K562 (cell line): ENCODE measurements around the gene WWOX. TPM values are rescaled to one million over a fixed set of nuclear protein-coding genes. Genes with fewer than 3 reads are reported as not detected.

Experiments
- ATAC-seq: fragments of 200-7000 bp; cut with Tn5 transposase; 3 replicates; pipeline ENCODE4 v1.9.1; 2020; ENCODE audit warnings: moderate library complexity
- BruUV-seq: library from RNA; stranded (reverse); fragments of 400-500 nt; replicated peaks from 2 replicates; lab custom pipeline; 2021; lab: Mats Ljungman, UMichigan
- CTCF ChIA-PET: fragments of 300-600 bp; formaldehyde crosslinking; extraction: SDS; loops from one replicate; lab custom pipeline; 2021; ENCODE audit warnings: low intra/inter-chr PET ratio; lab: Yijun Ruan, JAX
- POLR2A ChIA-PET: fragments of 300-600, 350-650 bp; sonication (Branson Sonifier 250); formaldehyde crosslinking; extraction: SDS; loops from one replicate; lab custom pipeline; 2021; ENCODE audit warnings: antibody characterized with exemption, inconsistent platforms; lab: Yijun Ruan, JAX
- DNase-seq, 4 experiments: peaks; one replicate each; pipeline versions ENCODE4 v3.0.0 to v3.0.0-alpha.2; 2011 to 2018; ENCODE audit warnings: low spot score in 3 of 4, mixed read lengths in 3 of 4; ENCODE audit errors: extremely low read depth in 1 of 4
- FAIRE-seq: peaks from 2 replicates; lab custom pipeline; 2011; peaks lifted over from hg19 to GRCh38; lab: Jason Lieb, UNC
- H2AFZ ChIP-seq: 2 replicates; pipeline ENCODE4 v1.6.0; 2011; ENCODE audit warnings: low read depth, low read length, control low read depth, inconsistent platforms
- H3K27ac ChIP-seq: fragments of 200-600 bp; 3 replicates; pipeline ENCODE4 v1.8.0; 2011; ENCODE audit warnings: low read depth, mild to moderate bottlenecking, control low read depth, inconsistent platforms, low read length, moderate library complexity, mixed read lengths; ENCODE audit errors: extremely low read depth
- H3K27me3 ChIP-seq, 2 experiments: fragments of 300-600 bp in 1 of 2; 2 replicates in 1 of 2; 3 replicates in 1 of 2; pipeline versions ENCODE4 v1.6.0 to v1.8.0; 2011; ENCODE audit warnings: inconsistent platforms in 2 of 2, low read length in 2 of 2, mild to moderate bottlenecking in 1 of 2, mixed read lengths in 1 of 2, moderate library complexity in 1 of 2; ENCODE audit not compliant: control insufficient read depth in 2 of 2, insufficient read depth in 2 of 2
- H3K36me3 ChIP-seq: fragments of 300-600 bp; 3 replicates; pipeline ENCODE4 v1.8.0; 2011; ENCODE audit warnings: mild to moderate bottlenecking, low read length, inconsistent platforms; ENCODE audit not compliant: control insufficient read depth, insufficient read depth
- H3K4me1 ChIP-seq, 2 experiments: fragments of 200-600 bp in 1 of 2; replicated peaks in 1 of 2; 2 replicates in 1 of 2; 3 replicates in 1 of 2; pipeline versions ENCODE4 v1.5.1 to v1.8.0; 2011; ENCODE audit warnings: inconsistent platforms in 2 of 2, low read length in 2 of 2, mild to moderate bottlenecking in 1 of 2, mixed read lengths in 1 of 2, moderate library complexity in 1 of 2; ENCODE audit not compliant: control insufficient read depth in 2 of 2, insufficient read depth in 2 of 2
- H3K4me2 ChIP-seq: 2 replicates; pipeline ENCODE4 v1.6.1; 2011; ENCODE audit warnings: low read length, control low read depth, inconsistent platforms, mixed read lengths; ENCODE audit not compliant: insufficient read depth
- H3K4me3 ChIP-seq: fragments of 200-600 bp; sonication (generic), shearing (Covaris generic); 2 replicates; pipeline ENCODE4 v1.5.1; 2016; ENCODE audit warnings: control low read depth, inconsistent platforms
- H3K79me2 ChIP-seq: fragments of 200-600 bp; 3 replicates; pipeline ENCODE4 v1.8.0; 2011; ENCODE audit warnings: low read length, inconsistent platforms; ENCODE audit not compliant: control insufficient read depth, insufficient read depth
- H3K9ac ChIP-seq, 2 experiments: 2 replicates each; pipeline versions ENCODE4 v1.6.0 to v1.6.1; 2011; ENCODE audit warnings: low read depth in 2 of 2, low read length in 2 of 2, control low read depth in 1 of 2, inconsistent platforms in 1 of 2, mild to moderate bottlenecking in 1 of 2, mixed read lengths in 1 of 2; ENCODE audit not compliant: insufficient read depth in 1 of 2
- H3K9me1 ChIP-seq: one replicate; pipeline ENCODE4 v1.6.0; 2011; ENCODE audit warnings: inconsistent platforms, mild to moderate bottlenecking, low read length, moderate library complexity; ENCODE audit not compliant: control insufficient read depth, insufficient read depth
- H3K9me3 ChIP-seq: replicated peaks from 2 replicates; pipeline ENCODE4 v1.5.1; 2011; ENCODE audit warnings: low read depth, low read length, inconsistent platforms; ENCODE audit not compliant: control insufficient read depth, insufficient read depth
- H4K20me1 ChIP-seq: replicated peaks from 2 replicates; pipeline ENCODE4 v1.6.1; 2011; ENCODE audit warnings: low read length, inconsistent platforms, mixed read lengths; ENCODE audit not compliant: control insufficient read depth, insufficient read depth
- ILF3 ChIP-seq: fragments of 450-650 bp; IDR thresholded peaks from 2 replicates; pipeline ENCODE4 v1.6.1; 2018; ENCODE audit warnings: antibody characterized with exemption, mild to moderate bottlenecking, moderate library complexity, borderline replicate concordance
- RBM22 ChIP-seq: fragments of 200-400 bp; formaldehyde crosslinking; IDR thresholded peaks from 2 replicates; pipeline ENCODE4 v1.6.1; 2018; ENCODE audit warnings: low read length, low read depth; ENCODE audit not compliant: poor library complexity, severe bottlenecking
- SNAPC5 ChIP-seq: fragments of 250-450 bp; sonication (Bioruptor Pico); IDR thresholded peaks from 2 replicates; pipeline ENCODE4 v1.8.0; 2021; ENCODE audit warnings: moderate library complexity, mild to moderate bottlenecking, inconsistent platforms
- XRCC3 ChIP-seq: fragments of 450-650 bp; IDR thresholded peaks from 2 replicates; pipeline ENCODE4 v1.6.1; 2017; ENCODE audit warnings: mild to moderate bottlenecking, moderate library complexity
- ZBTB5 ChIP-seq: fragments of 450-650 bp; IDR thresholded peaks from 2 replicates; pipeline ENCODE4 v1.6.1; 2017; ENCODE audit warnings: antibody characterized with exemption
- ZNF507 ChIP-seq: conservative IDR thresholded peaks from 2 replicates; pipeline ENCODE4 v1.6.1; 2017; ENCODE audit warnings: missing genetic modification characterization, missing compliant biosample characterization
- ZNF717 ChIP-seq: fragments of 250-450 bp; sonication (Bioruptor Pico); IDR thresholded peaks from 2 replicates; pipeline ENCODE4 v1.5.0; 2021
- ZNF77 ChIP-seq: fragments of 250-450 bp; sonication (Bioruptor Pico); IDR thresholded peaks from 2 replicates; pipeline ENCODE4 v1.5.0; 2020
- WGBS: fragments of 100-300 bp; shearing (Covaris generic); methylation state at CpG from one replicate; pipeline ENCODE4 v1.1.6; 2016; ENCODE audit warnings: low coverage, mixed read lengths; ENCODE audit not compliant: insufficient coverage; ENCODE audit errors: missing lambda C conversion rate; 5-methylcytosine and 5-hydroxymethylcytosine counted together
- in situ Hi-C: fragments of 300-500 bp; cut with MboI; formaldehyde crosslinking; loops from 4 replicates; pipeline ENCODE4 v1.15.0; 2018; ENCODE audit warnings: inconsistent platforms, mixed read lengths
- intact Hi-C: fragments of 100-400 bp; cut with micrococcal nuclease; formaldehyde crosslinking; loops from 2 replicates; pipeline ENCODE4 v1.14.2; 2022
- polyA plus RNA-seq, 8 experiments: library from polyadenylated mRNA; depleted of rRNA in 4 of 8; stranded (reverse) in 5 of 8; unstranded in 3 of 8; fragments of >200 nt; fragmentation: Nextera tagmentation in 2 of 8; fragmentation: Illumina TruSeq in 1 of 8; extraction: Ambion mirVana in 2 of 8; extraction: Trizol in 1 of 8; gene quantifications; 2 replicates each; pipeline versions ENCODE4 v1.2.1 to v1.2.3, GENCODE V29; 2011 to 2014; ENCODE audit warnings: inconsistent platforms in 1 of 8, missing spikeins in 1 of 8
- total RNA-seq, 7 experiments: library from RNA; depleted of rRNA in 6 of 7; stranded (reverse); fragments of >200 nt in 6 of 7; fragmentation: Illumina TruSeq in 2 of 7; extraction: Trizol in 2 of 7; gene quantifications; 2 replicates each; pipeline versions ENCODE4 v1.2.1 to v1.2.3, GENCODE V29; 2011 to 2021; ENCODE audit warnings: low replicate concordance in 1 of 7
- TF ChIP-seq, protein P1 (sequence below): sonication (generic); formaldehyde crosslinking; IDR thresholded peaks from 2 replicates; pipeline ENCODE4 v1.9.0; 2022; ENCODE audit warnings: mild to moderate bottlenecking, missing genetic modification reagents

WWOX gene
- total and polyA plus RNA-seq, 9 of the 15 experiments (the other 6 are each of a cell fraction or from before 2014, with no cell fraction given), result 1.6 to 22.7 (median 8.1) TPM

DNA sequence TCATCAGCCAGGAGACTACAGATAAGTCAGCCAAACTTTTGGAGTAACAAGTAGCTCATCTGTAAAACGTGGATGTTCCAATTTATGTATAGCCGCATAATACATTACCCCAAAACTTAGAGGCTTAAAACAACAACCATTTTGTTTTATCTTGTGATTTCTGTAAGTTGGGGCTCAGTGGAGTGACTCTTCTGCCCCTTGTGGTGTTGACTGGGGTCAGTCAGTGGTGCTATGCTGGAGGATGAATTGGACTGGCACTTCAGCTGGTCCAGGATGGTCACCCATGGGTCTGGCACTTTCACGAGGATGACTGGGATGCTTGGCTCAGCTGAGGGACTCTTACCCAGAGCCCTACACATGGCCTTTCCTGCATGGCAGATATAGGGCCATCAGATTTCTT, 172.5 kb downstream of the WWOX start:
- Histone ChIP-seq H3K4me1 (no peaks in the 10 kb centered on the region), H3K4me3 (no peak overlapping the region), H3K9me3 (no peaks in the 10 kb centered on the region), H4K20me1 (no peaks in the 10 kb centered on the region), H3K27me3 (peaks cover 16 to 19% of the 10 kb centered on the region in 2 experiments), H3K4me2 (no peak overlapping the region), H3K79me2 (no peaks in the 10 kb centered on the region), H3K9me1 (no peaks in the 10 kb centered on the region), H3K27ac (no peak overlapping the region), H3K9ac (no peak overlapping the region), H2AFZ (no peak overlapping the region), H3K36me3 (no peaks in the 10 kb centered on the region)
- FAIRE-seq (no peak), DNase-seq (no peak), ATAC-seq (no peak)
- ChIA-PET CTCF (no interaction called here), POLR2A (no interaction called here)
- in situ Hi-C loops, result no loop called here
- BruUV-seq, result no TSS peak
- TF ChIP-seq ZBTB5, result no peak
- TF ChIP-seq ILF3, result no peak
- no peak for TF ChIP-seq XRCC3
- no peak for TF ChIP-seq ZNF717 (CRISPR knock-in tag)
- TF ChIP-seq ZNF507 (tag), result no peak
- no peak for TF ChIP-seq RBM22
- TF ChIP-seq, protein P1, sequence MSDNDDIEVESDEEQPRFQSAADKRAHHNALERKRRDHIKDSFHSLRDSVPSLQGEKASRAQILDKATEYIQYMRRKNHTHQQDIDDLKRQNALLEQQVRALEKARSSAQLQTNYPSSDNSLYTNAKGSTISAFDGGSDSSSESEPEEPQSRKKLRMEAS (CRISPR knock-in tag), result no peak
- TF ChIP-seq SNAPC5 (CRISPR knock-in tag), result no peak
- no peak for TF ChIP-seq ZNF77 (CRISPR knock-in tag)
- 2% methylated on average over 3 of the region's 3 CpGs for WGBS
- intact Hi-C loops, result no loop called here
